Cardiac fibroblast (primary cell): ENCODE measurements around the gene RNF141.

ENCODE experiments used
- DNase-seq, 2 donors: peaks; one replicate each; pipeline versions ENCODE4 v3.0.0 to v3.0.0-alpha.2; 2010; ENCODE audit warnings: low read depth in 2 of 2
- H3K4me3 ChIP-seq, 2 donors: replicated peaks in 1 of 2; 1 replicate in 1 of 2; 2 replicates in 1 of 2; pipeline ENCODE4 v1.5.1; 2011; ENCODE audit warnings: low read depth in 2 of 2, low read length in 2 of 2, mild to moderate bottlenecking in 2 of 2, moderate library complexity in 1 of 2
- TF ChIP-seq, protein P1 (sequence below): IDR thresholded peaks from one replicate; pipeline ENCODE4 v1.5.1; 2011; ENCODE audit warnings: low read depth, mild to moderate bottlenecking, low read length, inconsistent platforms

RNF141 gene

DNA sequence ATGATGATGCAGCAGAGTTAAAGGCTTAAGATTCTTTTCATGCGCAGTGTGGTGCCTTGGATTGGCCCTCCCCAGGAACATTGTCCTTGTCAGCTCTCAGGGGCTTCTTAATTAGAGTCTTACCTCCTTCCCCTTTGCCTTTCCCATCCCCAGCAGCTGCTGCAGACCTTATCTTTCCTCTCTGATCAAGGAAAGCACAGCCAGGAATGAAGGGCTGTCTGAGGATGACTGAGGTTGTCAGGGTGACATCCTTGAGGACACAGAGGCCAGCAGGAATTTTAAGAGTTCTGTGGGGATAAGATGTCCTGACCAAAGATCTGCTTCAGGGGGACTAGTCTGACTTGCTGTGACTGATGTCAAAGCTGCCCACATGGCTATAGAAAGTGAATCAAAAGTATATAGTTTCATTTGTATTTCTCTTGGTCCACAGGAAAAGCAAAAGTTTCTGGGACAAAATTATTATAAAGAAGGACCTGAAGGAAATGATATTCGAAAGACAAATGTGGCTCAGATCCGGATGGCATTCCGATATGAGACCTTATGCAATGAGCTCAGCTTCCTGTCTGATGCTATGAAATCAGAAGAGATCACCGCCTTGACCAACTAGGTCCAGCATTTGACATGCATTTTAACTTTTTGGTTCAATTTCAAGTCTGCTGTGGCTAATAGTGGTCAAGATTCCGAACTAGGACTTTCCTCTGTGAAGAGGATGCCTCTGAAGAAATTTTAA, 35.5 kb downstream of the RNF141 start:
- DNase-seq: no peak
- no peak overlapping the region for H3K4me3 ChIP-seq
- TF ChIP-seq, protein P1, sequence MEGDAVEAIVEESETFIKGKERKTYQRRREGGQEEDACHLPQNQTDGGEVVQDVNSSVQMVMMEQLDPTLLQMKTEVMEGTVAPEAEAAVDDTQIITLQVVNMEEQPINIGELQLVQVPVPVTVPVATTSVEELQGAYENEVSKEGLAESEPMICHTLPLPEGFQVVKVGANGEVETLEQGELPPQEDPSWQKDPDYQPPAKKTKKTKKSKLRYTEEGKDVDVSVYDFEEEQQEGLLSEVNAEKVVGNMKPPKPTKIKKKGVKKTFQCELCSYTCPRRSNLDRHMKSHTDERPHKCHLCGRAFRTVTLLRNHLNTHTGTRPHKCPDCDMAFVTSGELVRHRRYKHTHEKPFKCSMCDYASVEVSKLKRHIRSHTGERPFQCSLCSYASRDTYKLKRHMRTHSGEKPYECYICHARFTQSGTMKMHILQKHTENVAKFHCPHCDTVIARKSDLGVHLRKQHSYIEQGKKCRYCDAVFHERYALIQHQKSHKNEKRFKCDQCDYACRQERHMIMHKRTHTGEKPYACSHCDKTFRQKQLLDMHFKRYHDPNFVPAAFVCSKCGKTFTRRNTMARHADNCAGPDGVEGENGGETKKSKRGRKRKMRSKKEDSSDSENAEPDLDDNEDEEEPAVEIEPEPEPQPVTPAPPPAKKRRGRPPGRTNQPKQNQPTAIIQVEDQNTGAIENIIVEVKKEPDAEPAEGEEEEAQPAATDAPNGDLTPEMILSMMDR: no peak

DNA sequence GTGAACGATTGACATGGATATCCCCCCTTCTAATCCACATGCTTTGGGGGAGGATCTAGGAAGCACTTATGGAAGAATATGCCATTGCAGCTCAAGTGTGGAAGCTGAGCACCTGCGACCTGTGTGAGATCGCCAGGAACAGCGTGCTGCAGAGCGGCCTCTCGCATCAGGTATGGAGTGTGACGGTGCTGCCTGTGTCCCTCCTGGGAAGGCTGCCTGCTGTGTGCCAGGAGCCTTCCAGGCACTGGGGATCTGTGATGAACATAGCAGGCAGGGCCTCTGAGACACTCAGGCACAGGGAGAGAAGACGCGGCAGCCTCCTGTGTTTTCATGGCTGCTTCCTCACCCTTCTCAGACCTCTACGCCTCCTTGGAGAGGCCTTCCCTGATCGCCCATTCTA, 36.5 kb downstream of the RNF141 start:
- TF ChIP-seq, protein P1: no peak
- no peak overlapping the region for H3K4me3 ChIP-seq
- DNase-seq: no peak

DNA sequence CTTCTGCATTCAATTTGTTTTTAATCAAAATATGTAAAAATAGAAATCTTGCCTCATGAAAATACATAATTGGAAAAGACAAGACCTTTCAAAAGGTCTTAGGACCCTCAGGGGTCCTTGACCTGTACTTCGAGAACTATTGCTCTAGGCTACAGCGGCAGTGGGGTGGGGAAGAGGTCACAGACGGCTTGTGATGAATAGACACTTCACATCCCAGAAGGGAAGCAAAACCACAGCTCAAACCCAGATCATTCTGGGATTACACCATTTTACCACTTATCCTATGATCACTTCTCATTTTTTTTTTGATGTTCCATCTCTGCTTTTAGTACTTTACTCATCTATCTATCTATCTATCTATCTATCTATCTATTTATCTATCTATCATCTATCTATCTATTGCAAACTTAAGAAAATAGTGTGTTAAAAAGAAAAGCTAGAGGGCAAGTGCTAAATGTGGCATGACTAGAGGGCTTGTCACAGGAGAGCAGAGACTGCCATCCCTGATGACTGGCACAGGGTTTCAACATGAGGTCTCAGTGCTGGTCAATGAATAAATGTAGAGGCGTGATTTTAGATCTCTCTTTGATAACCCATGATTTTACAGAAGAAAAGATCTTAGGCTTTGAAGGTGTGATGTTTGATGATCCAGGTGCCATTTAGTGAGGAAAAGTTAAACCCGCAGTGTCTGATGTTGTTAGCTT, 37.1 kb downstream of the RNF141 start:
- H3K4me3 ChIP-seq: no peak overlapping the region
- TF ChIP-seq, protein P1: no peak
- DNase-seq: no peak

DNA sequence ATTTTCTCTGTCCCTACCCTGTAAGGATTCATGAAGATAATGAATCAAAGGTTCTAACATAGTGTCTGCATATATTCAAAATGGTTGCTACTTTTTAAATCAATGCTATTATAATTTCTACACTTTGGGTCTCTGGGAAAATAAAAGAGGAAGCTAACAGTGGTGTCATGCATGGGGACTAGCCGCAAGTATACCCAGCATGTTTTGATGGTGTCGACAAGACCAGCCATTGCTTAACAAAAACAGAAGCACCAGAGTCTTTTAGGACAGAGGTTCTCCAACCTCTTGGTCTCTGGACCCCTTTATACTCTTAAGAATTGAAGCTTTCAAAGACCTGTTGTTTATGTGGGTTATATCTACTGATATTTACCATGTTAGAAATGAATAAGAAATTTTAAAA, 37.8 kb downstream of the RNF141 start:
- TF ChIP-seq, protein P1: no peak
- no peak overlapping the region for H3K4me3 ChIP-seq
- no peak for DNase-seq

DNA sequence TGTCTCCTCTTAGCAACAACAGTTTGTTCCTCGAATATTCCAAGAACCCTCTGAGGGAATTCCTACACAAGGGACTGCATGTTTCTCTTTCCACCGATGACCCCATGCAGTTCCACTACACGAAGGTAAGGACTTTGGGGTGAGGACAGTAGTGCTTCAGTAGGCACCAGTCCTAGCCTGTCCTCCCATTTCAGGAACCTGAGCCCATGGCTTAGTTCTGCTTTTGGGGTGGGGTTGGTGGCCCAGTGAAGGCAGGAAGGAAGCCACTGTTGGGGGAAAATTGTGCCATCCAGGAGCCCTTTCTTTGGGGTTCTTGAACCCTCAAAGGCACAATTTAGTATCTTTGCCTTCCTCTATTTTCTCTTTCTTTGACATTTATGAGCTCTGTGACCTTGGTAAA, 38.2 kb downstream of the RNF141 start:
- DNase-seq: no peak
- no peak overlapping the region for H3K4me3 ChIP-seq
- TF ChIP-seq, protein P1: no peak

DNA sequence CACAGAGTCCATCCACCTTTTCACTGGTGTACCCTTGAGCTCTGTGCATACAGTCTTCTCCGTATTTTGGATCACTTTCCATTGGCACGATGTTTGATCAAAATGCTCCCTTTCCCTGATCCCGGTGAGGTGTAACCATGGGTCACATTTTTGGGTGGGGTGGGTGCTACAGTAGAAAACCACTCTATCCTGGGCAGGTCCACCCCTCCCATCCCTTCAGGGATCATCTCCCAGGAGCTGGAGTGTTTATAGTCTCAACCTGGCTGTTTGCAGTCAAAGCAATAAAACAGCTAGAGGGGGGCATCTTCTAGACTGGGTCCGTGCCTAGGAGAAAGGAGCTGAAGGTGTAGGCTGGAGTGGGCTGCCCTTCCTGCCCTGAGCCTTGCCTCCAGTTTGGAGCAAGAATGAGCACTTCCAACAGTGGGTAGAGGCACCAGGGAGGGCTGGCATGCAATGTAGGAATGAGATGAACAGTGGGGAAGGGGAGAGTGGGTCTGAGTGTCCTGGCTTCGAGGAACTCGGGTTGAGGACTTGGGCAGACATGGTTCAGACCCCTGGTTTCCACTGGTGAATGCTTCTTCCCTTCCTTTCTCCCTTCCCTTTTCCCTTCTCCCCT, 38.8 kb downstream of the RNF141 start:
- TF ChIP-seq, protein P1: no peak
- no peak for DNase-seq

More for the DNA sequence above, 38.8 kb downstream of the RNF141 start:
- H3K4me3 ChIP-seq: no peak overlapping the region
